HEK293 (cell line): ENCODE measurements around the gene FXYD3.

Source experiments
- CTCF ChIA-PET: fragments of 350-600 bp; formaldehyde crosslinking; extraction: SDS; loops from one replicate; lab custom pipeline; 2021; ENCODE audit warnings: antibody characterized with exemption; lab: Yijun Ruan, JAX
- POLR2A ChIA-PET: fragments of 300-600 bp; formaldehyde crosslinking; extraction: SDS; loops from one replicate; lab custom pipeline; 2020; ENCODE audit warnings: antibody characterized with exemption, inconsistent platforms; lab: Yijun Ruan, JAX
- H3K27ac ChIP-seq: fragments of 200-500 bp; sonication (Bioruptor generic); 2 replicates; pipeline ENCODE4 v1.5.1; 2014; ENCODE audit warnings: low read depth, low read length, control low read depth, inconsistent platforms; ENCODE audit errors: extremely low read depth
- H3K36me3 ChIP-seq, 2 experiments: fragments of 200-500 bp in 1 of 2; sonication (Bioruptor generic) in 1 of 2; 1 replicate in 1 of 2; 2 replicates in 1 of 2; pipeline ENCODE4 v1.5.1; 2014 to 2017; ENCODE audit warnings: inconsistent platforms in 2 of 2, low read length in 2 of 2; ENCODE audit not compliant: control insufficient read depth in 2 of 2, insufficient read depth in 1 of 2
- H3K4me1 ChIP-seq: fragments of 200-500 bp; sonication (Bioruptor generic); 2 replicates; pipeline ENCODE4 v1.5.1; 2014; ENCODE audit warnings: mild to moderate bottlenecking, low read length, inconsistent platforms; ENCODE audit not compliant: control insufficient read depth, insufficient read depth
- H3K4me3 ChIP-seq: 2 replicates; pipeline ENCODE4 v1.5.1; 2011; ENCODE audit warnings: low read depth, mild to moderate bottlenecking, control low read depth, low read length, moderate library complexity
- H3K9me3 ChIP-seq: fragments of 200-500 bp; sonication (Bioruptor generic); 2 replicates; pipeline ENCODE4 v1.5.1; 2014; ENCODE audit warnings: low read depth, low read length, inconsistent platforms; ENCODE audit not compliant: control insufficient read depth, insufficient read depth
- HIC1 ChIP-seq: fragments of 450-650 bp; formaldehyde crosslinking; IDR thresholded peaks from 2 replicates; pipeline ENCODE4 v1.5.1; 2016; ENCODE audit warnings: missing biosample characterization, missing genetic modification characterization
- HOXA7 ChIP-seq: sonication (generic); formaldehyde crosslinking; IDR thresholded peaks from 2 replicates; pipeline ENCODE4 v1.8.1; 2022; ENCODE audit warnings: missing genetic modification reagents, borderline replicate concordance
- KLF16 ChIP-seq: fragments of 450-650 bp; formaldehyde crosslinking; IDR thresholded peaks from 2 replicates; pipeline ENCODE4 v1.5.1; 2017; ENCODE audit warnings: missing biosample characterization, missing genetic modification characterization
- PBX3 ChIP-seq: sonication (generic); formaldehyde crosslinking; IDR thresholded peaks from 2 replicates; pipeline ENCODE4 v1.8.1; 2022; ENCODE audit warnings: mild to moderate bottlenecking, moderate library complexity, missing genetic modification reagents
- YY2 ChIP-seq: fragments of 450-650 bp; formaldehyde crosslinking; IDR thresholded peaks from 2 replicates; pipeline ENCODE4 v1.5.1; 2016; ENCODE audit warnings: missing biosample characterization, missing genetic modification characterization
- ZFHX2 ChIP-seq: fragments of 450-650 bp; formaldehyde crosslinking; conservative IDR thresholded peaks from 2 replicates; pipeline ENCODE4 v1.5.1; 2016; ENCODE audit warnings: missing biosample characterization, missing genetic modification characterization
- ZFP69B ChIP-seq: fragments of 450-650 bp; formaldehyde crosslinking; IDR thresholded peaks from 2 replicates; pipeline ENCODE4 v1.5.1; 2016; ENCODE audit warnings: missing biosample characterization, missing genetic modification characterization
- ZNF280D ChIP-seq: fragments of 450-650 bp; formaldehyde crosslinking; IDR thresholded peaks from 2 replicates; pipeline ENCODE4 v1.5.1; 2016; ENCODE audit warnings: missing biosample characterization, missing genetic modification characterization
- ZNF335 ChIP-seq: fragments of 450-650 bp; formaldehyde crosslinking; conservative IDR thresholded peaks from 2 replicates; pipeline ENCODE4 v1.5.1; 2016; ENCODE audit warnings: missing biosample characterization, missing genetic modification characterization
- ZNF394 ChIP-seq: fragments of 450-650 bp; formaldehyde crosslinking; IDR thresholded peaks from 2 replicates; pipeline ENCODE4 v1.5.1; 2016; ENCODE audit warnings: missing biosample characterization, missing genetic modification characterization, mild to moderate bottlenecking, moderate library complexity, borderline replicate concordance
- ZNF426 ChIP-seq: fragments of 450-650 bp; formaldehyde crosslinking; IDR thresholded peaks from 2 replicates; pipeline ENCODE4 v1.5.1; 2017; ENCODE audit warnings: missing biosample characterization, missing genetic modification characterization, mild to moderate bottlenecking, inconsistent platforms, moderate library complexity
- ZNF571 ChIP-seq: fragments of 450-650 bp; formaldehyde crosslinking; IDR thresholded peaks from 2 replicates; pipeline ENCODE4 v1.5.0; 2017; ENCODE audit warnings: missing biosample characterization, missing genetic modification characterization
- ZNF639 ChIP-seq: fragments of 450-650 bp; formaldehyde crosslinking; IDR thresholded peaks from 2 replicates; pipeline ENCODE4 v1.5.1; 2016; ENCODE audit warnings: missing biosample characterization, missing genetic modification characterization
- ZNF768 ChIP-seq: fragments of 450-650 bp; formaldehyde crosslinking; IDR thresholded peaks from 2 replicates; pipeline ENCODE4 v1.5.1; 2018; ENCODE audit warnings: missing biosample characterization, mild to moderate bottlenecking, missing genetic modification characterization
- ZSCAN23 ChIP-seq: fragments of 450-650 bp; formaldehyde crosslinking; IDR thresholded peaks from 2 replicates; pipeline ENCODE4 v1.5.1; 2016; ENCODE audit warnings: missing biosample characterization, missing genetic modification characterization
- TF ChIP-seq, protein P1 (sequence below): fragments of 450-650 bp; formaldehyde crosslinking; IDR thresholded peaks from 2 replicates; pipeline ENCODE4 v1.5.1; 2017; ENCODE audit warnings: missing biosample characterization, missing genetic modification characterization
- TF ChIP-seq, protein P2 (sequence below): fragments of 450-650 bp; IDR thresholded peaks from 2 replicates; pipeline ENCODE4 v1.5.1; 2018; ENCODE audit warnings: missing biosample characterization, mild to moderate bottlenecking, missing genetic modification characterization

FXYD3 gene

DNA sequence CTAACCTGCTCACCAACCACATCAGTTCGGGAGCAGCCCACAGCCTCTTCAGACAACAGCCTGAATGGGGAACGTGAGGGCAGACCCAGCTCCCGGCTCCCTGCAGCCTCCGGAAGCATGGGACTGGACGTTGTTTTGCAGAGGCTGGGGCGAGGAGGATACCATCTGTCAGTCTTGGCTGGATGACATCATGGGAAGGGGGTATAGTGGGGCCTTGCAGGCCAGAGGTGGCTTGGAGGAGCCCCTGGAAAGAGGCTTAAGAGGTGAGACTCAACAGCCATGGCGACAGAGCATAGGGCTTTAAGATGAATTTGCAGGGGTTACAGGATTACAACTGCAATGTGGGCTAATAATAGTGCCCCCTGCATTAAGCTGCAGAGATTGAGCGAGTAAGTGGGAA, 1.5 kb downstream of the FXYD3 start:
- no peaks in the 10 kb centered on the region for H3K9me3 ChIP-seq
- H3K4me3 ChIP-seq: no peak overlapping the region
- TF ChIP-seq ZNF426: no peak
- TF ChIP-seq ZNF335 (tag by site-specific recombination): peak; percentile 51; the same call in 1 of the 2 replicates
- no peak for TF ChIP-seq HOXA7 (CRISPR knock-in tag)
- H3K27ac ChIP-seq: no peak overlapping the region
- ChIA-PET CTCF (interaction anchor here (0.6 to 6.9 kb wide), 14 partner anchors 10 to 360 kb away, joined by 3 to 101 read pairs (median 4); partner anchors contain the start of genes FXYD7 and LGI4), POLR2A (interaction anchor here (1.0 kb wide), 1 partner anchor 20 kb away, joined by 3 read pairs; no protein-coding TSS in a partner anchor)
- peaks cover 2% of the 10 kb centered on the region; the same call in 1 of the 2 replicates for H3K4me1 ChIP-seq
- H3K36me3 ChIP-seq: no peaks in the 10 kb centered on the region; a peak in 1 of 3 replicates

DNA sequence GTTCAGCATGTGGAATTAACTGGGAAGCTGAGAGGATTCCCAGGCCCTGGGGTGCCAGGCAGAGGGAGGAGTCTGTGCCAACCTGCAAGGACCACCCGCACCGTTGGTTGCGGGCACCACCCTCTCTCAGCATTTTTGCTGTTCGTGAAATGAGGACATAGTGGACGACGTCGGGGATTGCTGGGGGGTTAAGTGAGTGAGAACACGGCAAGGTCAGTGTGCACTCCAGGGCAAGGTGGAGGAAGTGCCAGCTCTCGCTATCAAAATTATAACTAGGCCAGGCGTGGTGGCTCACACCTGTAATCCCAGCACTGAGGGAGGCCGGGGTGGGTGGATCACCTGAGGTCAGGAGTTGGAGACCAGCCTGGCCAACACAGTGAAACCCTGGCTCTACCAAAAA, 2.2 kb downstream of the FXYD3 start:
- H3K4me1 ChIP-seq: peaks cover 2% of the 10 kb centered on the region; the same call in 1 of the 2 replicates
- ChIA-PET POLR2A (interaction anchor here (0.7 kb wide), 1 partner anchor 51 kb away, joined by 4 read pairs; no protein-coding TSS in a partner anchor), CTCF (interaction anchor here (0.6 to 6.9 kb wide), 9 partner anchors 11 to 682 kb away, joined by 3 to 101 read pairs (median 4); partner anchors contain the start of gene LGI4)
- no peaks in the 10 kb centered on the region for H3K9me3 ChIP-seq
- H3K4me3 ChIP-seq: no peak overlapping the region
- no peak overlapping the region for H3K27ac ChIP-seq
- TF ChIP-seq, protein P1, sequence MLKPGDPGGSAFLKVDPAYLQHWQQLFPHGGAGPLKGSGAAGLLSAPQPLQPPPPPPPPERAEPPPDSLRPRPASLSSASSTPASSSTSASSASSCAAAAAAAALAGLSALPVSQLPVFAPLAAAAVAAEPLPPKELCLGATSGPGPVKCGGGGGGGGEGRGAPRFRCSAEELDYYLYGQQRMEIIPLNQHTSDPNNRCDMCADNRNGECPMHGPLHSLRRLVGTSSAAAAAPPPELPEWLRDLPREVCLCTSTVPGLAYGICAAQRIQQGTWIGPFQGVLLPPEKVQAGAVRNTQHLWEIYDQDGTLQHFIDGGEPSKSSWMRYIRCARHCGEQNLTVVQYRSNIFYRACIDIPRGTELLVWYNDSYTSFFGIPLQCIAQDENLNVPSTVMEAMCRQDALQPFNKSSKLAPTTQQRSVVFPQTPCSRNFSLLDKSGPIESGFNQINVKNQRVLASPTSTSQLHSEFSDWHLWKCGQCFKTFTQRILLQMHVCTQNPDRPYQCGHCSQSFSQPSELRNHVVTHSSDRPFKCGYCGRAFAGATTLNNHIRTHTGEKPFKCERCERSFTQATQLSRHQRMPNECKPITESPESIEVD (tag by site-specific recombination): no peak
- no peak for TF ChIP-seq ZNF768
- no peak for TF ChIP-seq ZNF571 (tag by site-specific recombination)
- TF ChIP-seq ZFP69B (tag by site-specific recombination): no peak
- TF ChIP-seq PBX3: no peak
- no peak for TF ChIP-seq YY2 (tag by site-specific recombination)
- no peak for TF ChIP-seq KLF16 (tag by site-specific recombination)
- TF ChIP-seq HIC1 (tag by site-specific recombination): no peak
- TF ChIP-seq, protein P2, sequence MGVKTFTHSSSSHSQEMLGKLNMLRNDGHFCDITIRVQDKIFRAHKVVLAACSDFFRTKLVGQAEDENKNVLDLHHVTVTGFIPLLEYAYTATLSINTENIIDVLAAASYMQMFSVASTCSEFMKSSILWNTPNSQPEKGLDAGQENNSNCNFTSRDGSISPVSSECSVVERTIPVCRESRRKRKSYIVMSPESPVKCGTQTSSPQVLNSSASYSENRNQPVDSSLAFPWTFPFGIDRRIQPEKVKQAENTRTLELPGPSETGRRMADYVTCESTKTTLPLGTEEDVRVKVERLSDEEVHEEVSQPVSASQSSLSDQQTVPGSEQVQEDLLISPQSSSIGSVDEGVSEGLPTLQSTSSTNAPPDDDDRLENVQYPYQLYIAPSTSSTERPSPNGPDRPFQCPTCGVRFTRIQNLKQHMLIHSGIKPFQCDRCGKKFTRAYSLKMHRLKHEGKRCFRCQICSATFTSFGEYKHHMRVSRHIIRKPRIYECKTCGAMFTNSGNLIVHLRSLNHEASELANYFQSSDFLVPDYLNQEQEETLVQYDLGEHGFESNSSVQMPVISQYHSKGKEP (tag by site-specific recombination): no peak
- no peaks in the 10 kb centered on the region; a peak in 1 of 3 replicates for H3K36me3 ChIP-seq

- H3K9me3 ChIP-seq: no peaks in the 10 kb centered on the region
- peaks cover 3% of the 10 kb centered on the region for H3K4me1 ChIP-seq
- TF ChIP-seq ZNF394 (no peak), ZNF280D (tag by site-specific recombination) (no peak), ZSCAN23 (tag by site-specific recombination) (no peak), ZFHX2 (tag by site-specific recombination) (no peak), ZNF639 (tag by site-specific recombination) (no peak)
- ChIA-PET CTCF (interaction anchor here (0.5 to 6.9 kb wide), 9 partner anchors 11 to 681 kb away, joined by 3 to 101 read pairs (median 3); partner anchors contain the start of gene LGI4), POLR2A (interaction anchor here (0.7 kb wide), 1 partner anchor 52 kb away, joined by 4 read pairs; no protein-coding TSS in a partner anchor)
- H3K27ac ChIP-seq: no peak overlapping the region
- H3K36me3 ChIP-seq: no peaks in the 10 kb centered on the region
- no peak overlapping the region for H3K4me3 ChIP-seq
Observed at GRCh38 chr19:35118268-35119020, 2.8 kb downstream of the FXYD3 start.
